ENCODE results near the gene DNAH11.

DNA sequence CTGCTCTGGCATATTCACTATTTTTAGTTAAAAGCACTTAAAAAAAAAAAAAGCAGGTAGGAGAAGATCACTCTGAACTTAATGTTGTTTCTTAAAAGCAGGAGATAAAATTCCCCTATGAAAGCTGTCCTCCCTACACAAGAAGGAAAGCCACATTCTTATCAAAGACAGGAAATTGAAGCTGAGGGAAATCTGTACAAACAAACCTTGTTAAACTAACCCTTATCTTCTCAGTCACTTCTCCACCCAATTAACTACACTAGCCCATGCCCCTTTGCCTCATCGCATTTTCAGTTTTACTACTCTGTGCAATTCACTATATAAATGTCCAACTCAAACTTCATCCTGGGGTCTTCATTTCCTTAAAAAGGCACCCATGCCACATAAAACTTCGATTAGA is 405.5 kb downstream of the DNAH11 start:
- TF ChIP-seq, protein P1, sequence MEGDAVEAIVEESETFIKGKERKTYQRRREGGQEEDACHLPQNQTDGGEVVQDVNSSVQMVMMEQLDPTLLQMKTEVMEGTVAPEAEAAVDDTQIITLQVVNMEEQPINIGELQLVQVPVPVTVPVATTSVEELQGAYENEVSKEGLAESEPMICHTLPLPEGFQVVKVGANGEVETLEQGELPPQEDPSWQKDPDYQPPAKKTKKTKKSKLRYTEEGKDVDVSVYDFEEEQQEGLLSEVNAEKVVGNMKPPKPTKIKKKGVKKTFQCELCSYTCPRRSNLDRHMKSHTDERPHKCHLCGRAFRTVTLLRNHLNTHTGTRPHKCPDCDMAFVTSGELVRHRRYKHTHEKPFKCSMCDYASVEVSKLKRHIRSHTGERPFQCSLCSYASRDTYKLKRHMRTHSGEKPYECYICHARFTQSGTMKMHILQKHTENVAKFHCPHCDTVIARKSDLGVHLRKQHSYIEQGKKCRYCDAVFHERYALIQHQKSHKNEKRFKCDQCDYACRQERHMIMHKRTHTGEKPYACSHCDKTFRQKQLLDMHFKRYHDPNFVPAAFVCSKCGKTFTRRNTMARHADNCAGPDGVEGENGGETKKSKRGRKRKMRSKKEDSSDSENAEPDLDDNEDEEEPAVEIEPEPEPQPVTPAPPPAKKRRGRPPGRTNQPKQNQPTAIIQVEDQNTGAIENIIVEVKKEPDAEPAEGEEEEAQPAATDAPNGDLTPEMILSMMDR (conservative IDR thresholded peaks at IDR 0.05; ENCODE audit: low read depth, low read length), result no peak
- TF ChIP-seq EZH2 (IDR thresholded peaks at IDR 0.05; ENCODE audit: low read length, unreplicated experiment) (no peak), EZH2phosphoT487 (IDR thresholded peaks at IDR 0.05; ENCODE audit: borderline replicate concordance, low read length) (no peak)

Measured in PC-3 (cell line).